ENCODE data around the gene KLHL20.

KLHL20 gene

DNA sequence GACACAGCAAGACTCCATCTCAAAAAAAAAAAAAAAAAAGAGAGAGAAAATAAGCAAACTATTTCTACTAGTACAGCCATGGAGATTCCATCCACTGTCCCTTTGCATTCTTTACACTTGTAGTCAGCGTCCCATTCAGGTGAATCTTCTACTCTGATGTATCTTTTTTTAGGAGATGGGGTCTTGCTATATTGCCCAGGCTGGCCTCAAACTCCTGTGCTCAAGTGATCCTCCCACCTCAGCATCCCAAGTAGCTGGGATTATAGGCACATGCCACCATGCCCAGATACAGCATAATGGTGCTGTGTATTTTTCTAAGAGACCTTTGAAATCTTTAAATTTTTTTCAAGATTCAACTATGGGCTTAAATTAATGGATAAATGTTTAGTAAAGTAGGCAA, 118.0 kb downstream of the KLHL20 start:
- DNase-seq (ENCODE audit: low read depth, low spot score), result no peak

Measured in activated CD4-positive, CD25-positive, alpha-beta regulatory T cell treated with anti-CD3 and anti-CD28 coated beads, Interleukin-2, amount 50 U/mL, for 16 hours (primary cell).